Body of pancreas (tissue), 4 donors: Measurements from ENCODE around the gene PPWD1.

ENCODE experiments used
- POLR2A ChIP-seq, 3 donors: fragments of 450-650 bp; IDR thresholded peaks; one replicate each; pipeline ENCODE4 v1.6.1; 2016; ENCODE audit warnings: antibody characterized with exemption in 3 of 3, mild to moderate bottlenecking in 2 of 3
- TF ChIP-seq, protein P1 (sequence below), 7 experiments: fragments of 450-650 bp in 4 of 7; fragments of 200-600 bp in 3 of 7; sonication (generic) in 3 of 7; IDR thresholded peaks; one replicate each; pipeline ENCODE4 v1.5.1; 2016 to 2019; ENCODE audit warnings: antibody characterized with exemption in 7 of 7

DNA sequence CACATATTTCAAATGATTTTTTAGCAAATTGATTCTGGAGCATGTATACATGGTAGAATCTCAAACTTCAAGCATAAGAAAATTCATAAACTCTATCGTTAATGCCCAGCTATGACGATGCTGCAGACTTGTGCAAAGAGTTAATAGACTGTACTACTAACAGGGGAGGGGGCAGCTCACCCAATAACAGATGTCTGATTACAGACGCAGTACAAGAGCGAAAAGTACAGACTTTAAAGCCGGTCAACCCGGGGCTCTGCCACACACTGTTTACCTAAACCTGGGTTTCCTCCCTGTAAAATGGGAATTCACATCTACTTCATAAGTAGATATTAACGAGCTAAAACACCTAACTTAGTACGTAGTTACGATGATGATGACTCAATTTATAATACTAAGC is 60.4 kb downstream of the PPWD1 start:
- TF ChIP-seq, protein P1, sequence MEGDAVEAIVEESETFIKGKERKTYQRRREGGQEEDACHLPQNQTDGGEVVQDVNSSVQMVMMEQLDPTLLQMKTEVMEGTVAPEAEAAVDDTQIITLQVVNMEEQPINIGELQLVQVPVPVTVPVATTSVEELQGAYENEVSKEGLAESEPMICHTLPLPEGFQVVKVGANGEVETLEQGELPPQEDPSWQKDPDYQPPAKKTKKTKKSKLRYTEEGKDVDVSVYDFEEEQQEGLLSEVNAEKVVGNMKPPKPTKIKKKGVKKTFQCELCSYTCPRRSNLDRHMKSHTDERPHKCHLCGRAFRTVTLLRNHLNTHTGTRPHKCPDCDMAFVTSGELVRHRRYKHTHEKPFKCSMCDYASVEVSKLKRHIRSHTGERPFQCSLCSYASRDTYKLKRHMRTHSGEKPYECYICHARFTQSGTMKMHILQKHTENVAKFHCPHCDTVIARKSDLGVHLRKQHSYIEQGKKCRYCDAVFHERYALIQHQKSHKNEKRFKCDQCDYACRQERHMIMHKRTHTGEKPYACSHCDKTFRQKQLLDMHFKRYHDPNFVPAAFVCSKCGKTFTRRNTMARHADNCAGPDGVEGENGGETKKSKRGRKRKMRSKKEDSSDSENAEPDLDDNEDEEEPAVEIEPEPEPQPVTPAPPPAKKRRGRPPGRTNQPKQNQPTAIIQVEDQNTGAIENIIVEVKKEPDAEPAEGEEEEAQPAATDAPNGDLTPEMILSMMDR (IDR thresholded peaks at IDR 0.05), result no peak
- TF ChIP-seq POLR2A (IDR thresholded peaks at IDR 0.05), result no peak
